ENCODE data around the gene PSMG3.

DNA sequence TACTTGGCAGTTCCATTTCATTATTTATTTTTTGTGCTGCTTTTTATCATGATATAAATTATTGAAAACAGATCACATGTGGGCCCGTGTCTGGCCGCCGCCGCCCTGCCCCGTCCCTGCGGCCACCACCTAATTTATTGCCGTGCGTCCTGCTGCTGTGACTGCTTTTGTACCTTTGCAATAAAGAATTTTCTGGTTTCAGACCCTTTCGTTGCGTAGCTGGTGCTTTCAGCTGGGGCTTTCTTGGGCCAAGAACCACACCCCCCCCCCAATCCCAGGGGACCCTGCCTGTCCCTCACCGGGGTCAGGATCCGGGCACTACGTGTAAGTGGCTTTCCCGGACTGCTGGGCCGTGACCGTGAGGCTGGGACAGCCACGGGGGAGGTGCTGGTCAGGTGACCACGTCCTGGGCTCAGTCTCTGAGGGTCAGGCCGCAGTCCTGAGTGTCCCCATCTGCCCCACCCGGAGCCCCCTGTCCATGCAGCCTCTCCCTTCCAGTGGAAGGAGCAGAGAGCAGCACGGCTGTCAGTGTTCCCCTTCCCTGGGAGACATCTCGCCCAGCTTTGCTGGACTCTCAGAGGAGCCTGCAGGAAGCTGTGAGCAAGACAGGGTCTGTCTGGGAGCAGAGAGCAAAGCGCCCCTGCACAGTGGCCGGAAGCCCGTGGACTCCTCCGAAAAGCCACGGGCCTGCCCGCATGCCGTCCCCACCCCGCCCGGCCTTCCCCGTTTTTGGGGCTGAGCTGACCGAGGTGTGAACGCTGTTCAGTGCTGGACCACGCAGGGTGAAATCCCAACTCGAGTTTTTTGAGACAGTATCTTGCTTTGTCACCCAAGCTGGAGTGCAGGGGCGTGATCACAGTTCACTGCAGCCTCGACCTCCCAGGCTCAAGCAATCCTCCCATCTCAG lies 26.7 kb downstream of the PSMG3 start:
- no peak for TF ChIP-seq POLR2A (IDR thresholded peaks at IDR 0.05)
- TF ChIP-seq, protein P1, sequence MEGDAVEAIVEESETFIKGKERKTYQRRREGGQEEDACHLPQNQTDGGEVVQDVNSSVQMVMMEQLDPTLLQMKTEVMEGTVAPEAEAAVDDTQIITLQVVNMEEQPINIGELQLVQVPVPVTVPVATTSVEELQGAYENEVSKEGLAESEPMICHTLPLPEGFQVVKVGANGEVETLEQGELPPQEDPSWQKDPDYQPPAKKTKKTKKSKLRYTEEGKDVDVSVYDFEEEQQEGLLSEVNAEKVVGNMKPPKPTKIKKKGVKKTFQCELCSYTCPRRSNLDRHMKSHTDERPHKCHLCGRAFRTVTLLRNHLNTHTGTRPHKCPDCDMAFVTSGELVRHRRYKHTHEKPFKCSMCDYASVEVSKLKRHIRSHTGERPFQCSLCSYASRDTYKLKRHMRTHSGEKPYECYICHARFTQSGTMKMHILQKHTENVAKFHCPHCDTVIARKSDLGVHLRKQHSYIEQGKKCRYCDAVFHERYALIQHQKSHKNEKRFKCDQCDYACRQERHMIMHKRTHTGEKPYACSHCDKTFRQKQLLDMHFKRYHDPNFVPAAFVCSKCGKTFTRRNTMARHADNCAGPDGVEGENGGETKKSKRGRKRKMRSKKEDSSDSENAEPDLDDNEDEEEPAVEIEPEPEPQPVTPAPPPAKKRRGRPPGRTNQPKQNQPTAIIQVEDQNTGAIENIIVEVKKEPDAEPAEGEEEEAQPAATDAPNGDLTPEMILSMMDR (IDR thresholded peaks at IDR 0.05 in 4 of 5, conservative IDR thresholded peaks at IDR 0.05 in 1 of 5), result no peak

Measured in gastrocnemius medialis (tissue), 4 donors.